Astrocyte (in vitro differentiated cells and primary cell): Measurements from ENCODE around the gene ZNF609. TPM values are rescaled to one million over a fixed set of nuclear protein-coding genes. Genes with fewer than 3 reads are reported as not detected.

ENCODE experiments used
- DNase-seq: peaks from one replicate; pipeline ENCODE4 v3.0.0-alpha.2; 2010; ENCODE audit warnings: low read depth
- FAIRE-seq: peaks from 2 replicates; lab custom pipeline; 2011; peaks lifted over from hg19 to GRCh38; lab: Jason Lieb, UNC
- H2AFZ ChIP-seq: 2 replicates; pipeline ENCODE4 v1.6.0; 2012; ENCODE audit warnings: low read depth, low read length, inconsistent platforms
- H3K27ac ChIP-seq: 2 replicates; pipeline ENCODE4 v1.5.1; 2011; ENCODE audit warnings: low read depth, low read length, inconsistent platforms
- H3K27me3 ChIP-seq: 2 replicates; pipeline ENCODE4 v1.6.0; 2011; ENCODE audit warnings: low read length, inconsistent platforms; ENCODE audit not compliant: insufficient read depth
- H3K36me3 ChIP-seq: 2 replicates; pipeline ENCODE4 v1.5.1; 2011; ENCODE audit warnings: low read length, inconsistent platforms; ENCODE audit not compliant: insufficient read depth
- H3K4me1 ChIP-seq: 2 replicates; pipeline ENCODE4 v1.5.1; 2011; ENCODE audit warnings: low read length, inconsistent platforms; ENCODE audit not compliant: insufficient read depth
- H3K4me2 ChIP-seq: 2 replicates; pipeline ENCODE4 v1.6.0; 2012; ENCODE audit warnings: low read length, inconsistent platforms
- H3K4me3 ChIP-seq: 2 replicates; pipeline ENCODE4 v1.5.1; 2011; ENCODE audit warnings: low read depth, mild to moderate bottlenecking, low read length, inconsistent platforms; ENCODE audit not compliant: insufficient read depth
- H3K79me2 ChIP-seq: 2 replicates; pipeline ENCODE4 v1.6.0; 2012; ENCODE audit warnings: mild to moderate bottlenecking, low read length, inconsistent platforms; ENCODE audit not compliant: insufficient read depth
- H3K9ac ChIP-seq: 2 replicates; pipeline ENCODE4 v1.6.0; 2012; ENCODE audit warnings: mild to moderate bottlenecking, low read length, inconsistent platforms
- H3K9me3 ChIP-seq: 2 replicates; pipeline ENCODE4 v1.5.1; 2012; ENCODE audit warnings: low read depth, mild to moderate bottlenecking, low read length, inconsistent platforms; ENCODE audit not compliant: insufficient read depth
- H4K20me1 ChIP-seq: 2 replicates; pipeline ENCODE4 v1.6.0; 2012; ENCODE audit warnings: low read length, inconsistent platforms; ENCODE audit not compliant: insufficient read depth
- H3K27ac Mint-ChIP-seq: one replicate; pipeline ENCODE4 v1.8.0; 2021; ENCODE audit warnings: mild to moderate bottlenecking, mixed read lengths; ENCODE audit not compliant: unreplicated experiment
- H3K27me3 Mint-ChIP-seq: one replicate; pipeline ENCODE4 v1.8.0; 2021; ENCODE audit warnings: low read depth, mixed read lengths; ENCODE audit not compliant: unreplicated experiment
- H3K36me3 Mint-ChIP-seq: one replicate; pipeline ENCODE4 v1.8.0; 2021; ENCODE audit warnings: low read depth, mixed read lengths; ENCODE audit not compliant: unreplicated experiment
- H3K4me1 Mint-ChIP-seq: one replicate; pipeline ENCODE4 v1.8.0; 2021; ENCODE audit warnings: low read depth, mixed read lengths; ENCODE audit not compliant: unreplicated experiment
- H3K4me3 Mint-ChIP-seq: one replicate; pipeline ENCODE4 v1.8.0; 2021; ENCODE audit warnings: mild to moderate bottlenecking, moderate library complexity, mixed read lengths; ENCODE audit not compliant: unreplicated experiment
- H3K9me3 Mint-ChIP-seq: one replicate; pipeline ENCODE4 v1.8.0; 2021; ENCODE audit warnings: mild to moderate bottlenecking, mixed read lengths; ENCODE audit not compliant: unreplicated experiment
- CTCF ChIP-seq: IDR thresholded peaks from 2 replicates; pipeline ENCODE4 v1.5.1; 2011; ENCODE audit warnings: low read depth, mild to moderate bottlenecking, inconsistent platforms, low read length, moderate library complexity; ENCODE audit not compliant: insufficient read depth
- EZH2 ChIP-seq: IDR thresholded peaks from 2 replicates; pipeline ENCODE4 v1.6.1; 2012; ENCODE audit warnings: mild to moderate bottlenecking, low read length, inconsistent platforms; ENCODE audit not compliant: insufficient read depth
- total RNA-seq: library from RNA; stranded (reverse); gene quantifications from 2 replicates; pipeline ENCODE4 v1.2.1, GENCODE V29; 2021

ZNF609 gene
- total RNA-seq, 1 donor from 2014 or later = 38.5 TPM

- no peak for FAIRE-seq
- H3K79me2 ChIP-seq = peaks cover 78% of the 10 kb centered on the region
- peaks cover 50% of the 10 kb centered on the region for H4K20me1 ChIP-seq
- no peak overlapping the region for H3K4me3 ChIP-seq
- H3K27me3 ChIP-seq = no peaks in the 10 kb centered on the region
- peaks cover 16% of the 10 kb centered on the region for H3K4me1 Mint-ChIP-seq
- H3K9me3 ChIP-seq = no peaks in the 10 kb centered on the region
- H3K36me3 ChIP-seq = no peaks in the 10 kb centered on the region
- H3K27ac ChIP-seq = peak overlapping the region; percentile 79
- H3K4me1 ChIP-seq = peaks cover 15% of the 10 kb centered on the region
- TF ChIP-seq EZH2 (no peak), CTCF (no peak)
- H3K36me3 Mint-ChIP-seq = peaks cover 4% of the 10 kb centered on the region
- H3K4me2 ChIP-seq = peak overlapping the region; percentile 52
- H3K9ac ChIP-seq = no peak overlapping the region
- no peak for DNase-seq
- peak overlapping the region; percentile 51 for H3K27ac Mint-ChIP-seq
- H3K9me3 Mint-ChIP-seq = no peaks in the 10 kb centered on the region
- H3K4me3 Mint-ChIP-seq = no peak overlapping the region
- H3K27me3 Mint-ChIP-seq = no peaks in the 10 kb centered on the region
- H2AFZ ChIP-seq = no peak overlapping the region
Observed at GRCh38 chr15:64535460-64536243, 75.3 kb downstream of the ZNF609 start.

GRCh38 chr15:64536244-64536836 lies 76.0 kb downstream of the ZNF609 start:
- Histone ChIP-seq H4K20me1 (peaks cover 44% of the 10 kb centered on the region), H3K27me3 (no peaks in the 10 kb centered on the region), H3K79me2 (peaks cover 71% of the 10 kb centered on the region), H3K36me3 (no peaks in the 10 kb centered on the region), H3K4me1 (peaks cover 15% of the 10 kb centered on the region), H2AFZ (no peak overlapping the region), H3K9ac (peak overlapping the region; percentile 2), H3K4me3 (no peak overlapping the region), H3K27ac (peak overlapping the region; percentile 79), H3K4me2 (peak overlapping the region; percentile 52), H3K9me3 (no peaks in the 10 kb centered on the region)
- no peak overlapping the region for H3K4me3 Mint-ChIP-seq
- no peak for TF ChIP-seq EZH2
- no peak for TF ChIP-seq CTCF
- peaks cover 16% of the 10 kb centered on the region for H3K4me1 Mint-ChIP-seq
- H3K27me3 Mint-ChIP-seq = no peaks in the 10 kb centered on the region
- DNase-seq (peak; percentile 85), FAIRE-seq (peak; percentile 26)
- H3K36me3 Mint-ChIP-seq = peaks cover 4% of the 10 kb centered on the region
- H3K9me3 Mint-ChIP-seq = no peaks in the 10 kb centered on the region
- peak overlapping the region; percentile 51 for H3K27ac Mint-ChIP-seq

- Histone ChIP-seq H3K4me1 (no peaks in the 10 kb centered on the region), H3K79me2 (peaks cover 72% of the 10 kb centered on the region), H2AFZ (no peak overlapping the region), H3K4me2 (no peak overlapping the region), H3K9me3 (no peaks in the 10 kb centered on the region), H3K9ac (no peak overlapping the region), H3K27me3 (no peaks in the 10 kb centered on the region), H3K4me3 (no peak overlapping the region), H4K20me1 (peaks cover 53% of the 10 kb centered on the region), H3K27ac (no peak overlapping the region), H3K36me3 (no peaks in the 10 kb centered on the region)
- no peak overlapping the region for H3K4me3 Mint-ChIP-seq
- peaks cover 7% of the 10 kb centered on the region for H3K4me1 Mint-ChIP-seq
- H3K27me3 Mint-ChIP-seq = no peaks in the 10 kb centered on the region
- no peak for DNase-seq
- FAIRE-seq = no peak
- no peaks in the 10 kb centered on the region for H3K36me3 Mint-ChIP-seq
- no peaks in the 10 kb centered on the region for H3K9me3 Mint-ChIP-seq
- H3K27ac Mint-ChIP-seq = no peak overlapping the region
- TF ChIP-seq EZH2 (no peak), CTCF (no peak)
Observed at GRCh38 chr15:64542091-64542490, 81.7 kb downstream of the ZNF609 start.
